WERI-Rb-1 (cell line): Measurements from ENCODE around the gene FREM1.

Experiments
- DNase-seq: peaks from one replicate; pipeline ENCODE4 v3.0.0-alpha.2; 2020
- H3K27ac ChIP-seq: fragments of 250-450 bp; sonication (Bioruptor Pico); 2 replicates; pipeline ENCODE4 v1.5.1; 2020; ENCODE audit warnings: mild to moderate bottlenecking, moderate library complexity
- H3K27me3 ChIP-seq: fragments of 250-450 bp; sonication (Bioruptor Pico); 2 replicates; pipeline ENCODE4 v1.5.1; 2021; ENCODE audit warnings: mild to moderate bottlenecking, low read depth, moderate library complexity; ENCODE audit not compliant: insufficient read depth, severe bottlenecking
- H3K36me3 ChIP-seq: fragments of 250-450 bp; sonication (Bioruptor Pico); 2 replicates; pipeline ENCODE4 v1.5.1; 2020; ENCODE audit warnings: mild to moderate bottlenecking, moderate library complexity
- H3K4me3 ChIP-seq: 2 replicates; pipeline ENCODE4 v1.5.1; 2011; ENCODE audit warnings: low read depth, mild to moderate bottlenecking, control low read depth, low read length
- H3K9me3 ChIP-seq: fragments of 250-450 bp; sonication (Bioruptor Pico); 2 replicates; pipeline ENCODE4 v1.5.1; 2021; ENCODE audit warnings: mild to moderate bottlenecking, moderate library complexity; ENCODE audit not compliant: severe bottlenecking
- CTCF ChIP-seq: IDR thresholded peaks from 2 replicates; pipeline ENCODE4 v1.5.1; 2011; ENCODE audit warnings: low read depth, mild to moderate bottlenecking, control low read depth, inconsistent platforms, low read length

Gene FREM1

GRCh38 chr9:14731294-14731981, 178.8 kb downstream of the FREM1 start:
- no peaks in the 10 kb centered on the region for H3K9me3 ChIP-seq
- DNase-seq = no peak
- H3K36me3 ChIP-seq = no peaks in the 10 kb centered on the region
- TF ChIP-seq CTCF = no peak
- H3K4me3 ChIP-seq = no peak overlapping the region
- no peaks in the 10 kb centered on the region for H3K27me3 ChIP-seq
- no peak overlapping the region for H3K27ac ChIP-seq

GRCh38 chr9:14730461-14730898, 179.7 kb downstream of the FREM1 start:
- Histone ChIP-seq H3K27ac (no peak overlapping the region), H3K36me3 (no peaks in the 10 kb centered on the region), H3K4me3 (no peak overlapping the region), H3K27me3 (no peaks in the 10 kb centered on the region), H3K9me3 (no peaks in the 10 kb centered on the region)
- DNase-seq = no peak
- TF ChIP-seq CTCF = no peak

GRCh38 chr9:14723301-14723700, 186.9 kb downstream of the FREM1 start:
- Histone ChIP-seq H3K9me3 (no peaks in the 10 kb centered on the region), H3K36me3 (no peaks in the 10 kb centered on the region), H3K4me3 (no peak overlapping the region), H3K27me3 (no peaks in the 10 kb centered on the region), H3K27ac (no peak overlapping the region)
- DNase-seq = no peak
- no peak for TF ChIP-seq CTCF

- no peak for DNase-seq
- Histone ChIP-seq H3K4me3 (no peak within 1 kb of the TSS), H3K27me3 (no peaks in the 10 kb centered on the region), H3K36me3 (no peaks in the 10 kb centered on the region), H3K9me3 (no peaks in the 10 kb centered on the region), H3K27ac (no peak within 1 kb of the TSS)
- TF ChIP-seq CTCF = no peak
These were observed 187.7 kb downstream of the FREM1 start, which contains the start of gene CER1 for GRCh38 chr9:14722391-14723035. CER1 (minus strand) TSS chr9:14722733; CDS start chr9:14722672, 61 bp downstream.

- no peak for TF ChIP-seq CTCF
- DNase-seq = no peak
- Histone ChIP-seq H3K27me3 (no peaks in the 10 kb centered on the region), H3K36me3 (no peaks in the 10 kb centered on the region), H3K27ac (no peak overlapping the region), H3K9me3 (no peaks in the 10 kb centered on the region), H3K4me3 (no peak overlapping the region)
These were observed 190.9 kb downstream of the FREM1 start for GRCh38 chr9:14719231-14719923.
